Endometrium (tissue), 2 donors: ENCODE data around the gene RTP5.
"Not testable (repeated sequence)": the region's sequence is repeated elsewhere in the genome, so short reads cannot be mapped to it uniquely, and the experiment has no call there.

Experiments
- FAIRE-seq: peaks from 2 replicates; lab custom pipeline; 2012; peaks lifted over from hg19 to GRCh38; lab: Jason Lieb, UNC
- donor health status: control.
- donor health status: control.

The RTP5 gene

GRCh38 chr2:241869087-241869961 lies at the start of gene RTP5:
TSS of gene RTP5 (plus strand) at chr2:241869729. CDS start at chr2:241869757, 28 bp downstream.
- FAIRE-seq = no peak

- FAIRE-seq = not testable (repeated sequence)
These were observed 49.4 kb upstream of the RTP5 start for GRCh38 chr2:241819947-241820624.

GRCh38 chr2:241820625-241821384 lies 48.7 kb upstream of the RTP5 start:
- FAIRE-seq = no peak

GRCh38 chr2:241821460-241822263 lies 47.9 kb upstream of the RTP5 start:
- FAIRE-seq = no peak

GRCh38 chr2:241822264-241822623 lies 47.3 kb upstream of the RTP5 start:
- no peak for FAIRE-seq

- FAIRE-seq = not testable (repeated sequence)
These were observed 45.7 kb upstream of the RTP5 start for GRCh38 chr2:241823531-241824437.

- no peak for FAIRE-seq
These were observed 42.1 kb upstream of the RTP5 start for GRCh38 chr2:241827394-241827793.

GRCh38 chr2:241833101-241833663 lies 36.3 kb upstream of the RTP5 start:
- FAIRE-seq = no peak

- FAIRE-seq = not testable (repeated sequence)
These were observed 35.6 kb upstream of the RTP5 start for GRCh38 chr2:241833756-241834526.

- no peak for FAIRE-seq
These were observed 34.9 kb upstream of the RTP5 start for GRCh38 chr2:241834527-241835210.

- FAIRE-seq = no peak
These were observed 33.9 kb upstream of the RTP5 start for GRCh38 chr2:241835611-241836010.

GRCh38 chr2:241836292-241836691 lies 33.2 kb upstream of the RTP5 start:
- no peak for FAIRE-seq

- no peak for FAIRE-seq
These were observed 32.1 kb upstream of the RTP5 start for GRCh38 chr2:241837197-241837965.

GRCh38 chr2:241841181-241842066 lies 28.1 kb upstream of the RTP5 start:
- no peak for FAIRE-seq

GRCh38 chr2:241842067-241842415 lies 27.5 kb upstream of the RTP5 start:
- FAIRE-seq = no peak

GRCh38 chr2:241842620-241843211 lies 26.8 kb upstream of the RTP5 start:
- no peak for FAIRE-seq
